VCaP (cell line): ENCODE data around the gene KCNK3.
A peak's percentile ranks its signal among the peaks of the same experiment; 100 is the strongest.

ENCODE experiments used
- H3K27ac ChIP-seq: fragments of 450-650 bp; 2 replicates; pipeline ENCODE4 v1.5.1; 2017
- TF ChIP-seq, protein P1 (sequence below): fragments of 450-650 bp; conservative IDR thresholded peaks from 2 replicates; pipeline ENCODE4 v1.5.1; 2017; ENCODE audit warnings: mild to moderate bottlenecking, moderate library complexity

Gene KCNK3

DNA sequence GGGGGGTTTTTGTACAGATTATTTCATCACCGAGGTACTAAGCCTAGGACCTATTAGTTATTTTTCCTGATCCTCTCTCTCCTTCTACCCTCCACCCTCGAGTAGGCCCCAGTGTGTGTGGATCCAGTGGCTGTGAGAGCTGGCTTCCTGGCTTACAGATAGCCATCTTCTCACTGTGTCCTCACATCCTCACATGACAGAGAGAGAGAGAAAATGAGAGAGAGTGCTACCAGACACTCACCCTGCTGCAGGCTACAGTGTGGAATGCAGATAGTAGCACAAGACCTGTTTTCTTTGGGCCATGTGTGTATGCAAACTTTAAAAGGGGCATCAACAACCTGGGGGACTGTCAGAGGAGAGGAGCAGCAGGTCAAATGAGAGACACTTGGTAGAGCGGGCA lies 9.5 kb downstream of the KCNK3 start:
- H3K27ac ChIP-seq, result peak overlapping the region; percentile 20; the same call in 1 of the 2 replicates
- TF ChIP-seq, protein P1, sequence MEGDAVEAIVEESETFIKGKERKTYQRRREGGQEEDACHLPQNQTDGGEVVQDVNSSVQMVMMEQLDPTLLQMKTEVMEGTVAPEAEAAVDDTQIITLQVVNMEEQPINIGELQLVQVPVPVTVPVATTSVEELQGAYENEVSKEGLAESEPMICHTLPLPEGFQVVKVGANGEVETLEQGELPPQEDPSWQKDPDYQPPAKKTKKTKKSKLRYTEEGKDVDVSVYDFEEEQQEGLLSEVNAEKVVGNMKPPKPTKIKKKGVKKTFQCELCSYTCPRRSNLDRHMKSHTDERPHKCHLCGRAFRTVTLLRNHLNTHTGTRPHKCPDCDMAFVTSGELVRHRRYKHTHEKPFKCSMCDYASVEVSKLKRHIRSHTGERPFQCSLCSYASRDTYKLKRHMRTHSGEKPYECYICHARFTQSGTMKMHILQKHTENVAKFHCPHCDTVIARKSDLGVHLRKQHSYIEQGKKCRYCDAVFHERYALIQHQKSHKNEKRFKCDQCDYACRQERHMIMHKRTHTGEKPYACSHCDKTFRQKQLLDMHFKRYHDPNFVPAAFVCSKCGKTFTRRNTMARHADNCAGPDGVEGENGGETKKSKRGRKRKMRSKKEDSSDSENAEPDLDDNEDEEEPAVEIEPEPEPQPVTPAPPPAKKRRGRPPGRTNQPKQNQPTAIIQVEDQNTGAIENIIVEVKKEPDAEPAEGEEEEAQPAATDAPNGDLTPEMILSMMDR, result no peak

DNA sequence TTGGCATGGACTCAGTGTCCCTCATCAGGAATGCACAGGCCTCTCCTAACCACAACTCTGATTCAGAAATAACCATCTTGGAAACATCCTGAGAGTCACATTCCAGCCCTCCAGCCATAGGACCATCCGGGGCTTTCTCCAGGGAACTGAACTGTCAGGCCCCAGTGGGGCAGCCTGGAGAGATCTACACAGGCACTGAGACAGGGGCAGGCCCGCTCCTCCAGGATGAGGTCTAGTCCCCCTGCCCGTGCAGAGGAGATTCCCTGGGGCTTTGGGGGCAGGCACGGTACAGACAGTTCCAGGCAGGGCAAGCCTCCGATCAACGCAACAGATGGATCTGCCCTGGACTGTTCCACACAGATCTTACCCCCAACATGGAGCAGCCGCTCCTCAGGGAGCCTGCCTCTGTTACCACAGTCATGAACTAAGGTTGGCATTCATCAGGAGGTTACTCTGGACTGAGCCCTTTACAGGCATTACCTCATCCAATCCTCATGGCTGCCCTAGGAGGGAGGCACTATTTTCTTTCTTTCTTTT lies 12.0 kb downstream of the KCNK3 start:
- no peak overlapping the region for H3K27ac ChIP-seq
- TF ChIP-seq, protein P1, result no peak

DNA sequence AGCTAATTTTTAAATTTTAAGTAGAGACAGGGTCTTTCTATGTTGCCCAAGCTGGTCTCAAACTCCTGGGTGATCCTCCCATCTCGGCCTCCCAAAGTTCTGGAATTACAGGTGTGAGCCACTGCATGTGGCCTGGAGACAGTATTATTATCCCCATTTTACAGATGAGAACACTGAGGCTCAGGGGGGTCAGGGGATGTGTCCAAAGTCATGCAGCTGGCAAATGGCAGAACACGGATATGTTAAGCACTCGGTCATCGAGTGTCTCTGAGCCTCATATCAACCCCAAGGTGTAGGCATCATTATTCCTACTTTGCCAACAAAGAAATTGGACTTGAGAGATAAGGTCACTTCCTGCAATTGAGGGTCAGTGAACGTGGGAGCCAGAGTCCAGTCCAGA lies 12.6 kb downstream of the KCNK3 start:
- TF ChIP-seq, protein P1, result no peak
- no peak overlapping the region for H3K27ac ChIP-seq

DNA sequence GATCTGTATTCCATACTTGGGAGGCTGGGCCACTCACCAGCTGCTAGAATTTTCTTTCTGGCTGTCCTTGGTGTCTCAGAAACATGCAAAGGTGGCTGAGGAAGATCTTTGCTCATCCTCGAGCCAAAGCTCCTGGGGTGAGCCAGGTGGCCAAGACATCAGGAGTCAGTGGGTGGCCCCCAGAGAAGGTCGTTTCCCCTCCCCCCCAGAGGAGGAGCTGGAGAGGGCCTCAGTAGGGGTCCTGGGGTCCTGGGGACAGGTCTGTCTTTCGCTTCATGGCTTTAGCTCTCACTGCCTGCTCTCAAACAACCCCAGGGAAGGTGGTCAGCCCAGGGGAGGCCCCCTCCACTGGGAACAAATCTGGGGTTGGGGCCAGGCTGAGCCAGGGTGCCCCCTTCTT lies 13.6 kb downstream of the KCNK3 start:
- H3K27ac ChIP-seq, result no peak overlapping the region
- TF ChIP-seq, protein P1, result no peak

DNA sequence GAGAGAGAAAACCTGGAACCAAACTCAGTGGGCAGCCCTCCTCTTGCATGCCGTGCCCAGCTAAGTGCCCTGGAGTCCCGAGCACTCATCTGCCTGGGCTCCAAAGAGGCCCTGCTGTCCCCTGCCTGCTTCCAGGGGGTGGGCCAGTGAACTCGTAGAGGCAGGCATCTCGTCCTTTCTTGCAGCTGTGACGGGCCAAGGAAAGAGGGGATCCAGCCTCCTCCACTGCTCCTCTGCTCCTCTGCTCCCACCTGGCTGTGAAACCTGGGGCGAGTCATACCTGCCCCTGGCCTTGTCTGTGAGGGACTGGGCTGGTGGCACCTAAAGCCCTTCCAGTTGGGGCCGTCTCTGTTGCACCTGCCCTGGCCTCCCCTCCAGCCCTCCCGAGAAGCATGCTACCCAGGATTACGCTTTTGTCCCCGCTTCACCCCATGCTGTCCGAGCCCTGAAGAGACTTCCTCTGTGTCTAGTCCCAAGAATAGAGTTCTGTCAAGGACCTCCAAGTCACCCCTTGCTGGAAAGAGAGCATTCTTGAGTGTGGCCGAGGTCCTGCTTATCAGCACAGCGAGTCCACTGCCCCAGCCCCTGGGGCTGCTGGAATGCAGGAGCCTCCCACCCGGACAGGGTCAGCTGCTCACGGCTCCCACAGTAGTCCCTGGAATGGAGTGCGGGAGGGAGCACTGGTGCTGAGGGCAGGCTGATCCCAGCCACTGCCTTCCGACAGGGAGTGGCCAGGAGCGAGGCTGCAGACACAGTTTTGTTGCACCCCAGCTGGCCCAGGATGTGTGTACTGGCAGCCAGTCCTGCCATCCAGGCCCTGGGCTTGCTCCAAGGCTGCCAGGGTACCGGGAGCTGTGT lies 14.3 kb downstream of the KCNK3 start:
- H3K27ac ChIP-seq, result no peak overlapping the region; the same call in 1 of the 2 replicates
- TF ChIP-seq, protein P1, result no peak

DNA sequence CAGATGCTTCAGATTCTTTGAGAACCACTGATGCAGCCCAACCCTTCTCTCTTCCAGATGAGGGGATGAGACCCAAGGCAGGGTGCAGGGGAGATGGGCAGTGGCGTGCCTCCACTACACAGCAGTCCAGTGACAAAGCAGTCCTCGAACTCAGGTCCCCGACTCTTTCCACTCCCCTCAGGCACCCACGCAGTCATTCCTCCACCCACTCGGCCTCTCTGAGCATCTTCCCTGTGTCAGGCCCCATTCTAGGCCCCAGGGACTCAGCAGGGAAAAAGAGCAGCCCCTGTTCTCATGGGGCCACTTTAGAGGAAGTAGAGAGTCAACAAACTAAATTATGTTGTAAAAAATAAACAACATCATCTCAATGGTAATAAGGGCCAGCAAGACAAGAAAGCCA lies 15.2 kb downstream of the KCNK3 start:
- no peak overlapping the region for H3K27ac ChIP-seq
- TF ChIP-seq, protein P1, result no peak

DNA sequence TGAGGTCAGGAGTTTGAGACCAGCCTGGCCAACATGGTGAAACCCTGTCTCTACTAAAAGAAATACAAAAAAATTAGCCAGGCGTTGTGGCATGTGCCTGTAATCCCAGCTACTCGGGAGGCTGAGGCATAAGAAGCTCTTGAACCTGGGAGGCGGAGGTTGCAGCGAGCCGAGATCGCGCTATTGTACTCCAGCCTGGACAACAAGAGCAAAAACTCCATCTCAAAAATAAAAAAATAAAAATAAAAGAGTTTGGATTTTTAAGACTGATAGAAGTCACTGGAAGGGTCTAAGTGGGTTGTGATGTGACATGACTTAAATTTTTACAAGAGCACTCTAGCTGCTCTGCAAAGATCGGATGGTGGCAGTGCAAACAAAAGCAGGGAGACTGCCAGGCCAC lies 15.9 kb downstream of the KCNK3 start:
- TF ChIP-seq, protein P1, result no peak
- no peak overlapping the region for H3K27ac ChIP-seq
